ENCODE data around the gene ALOXE3. TPM values are rescaled to one million over a fixed set of nuclear protein-coding genes. Genes with fewer than 3 reads are reported as not detected.
A peak's percentile ranks its signal among the peaks of the same experiment; 100 is the strongest.

Gene ALOXE3
- total and polyA plus RNA-seq, 2 donors from 2014 or later, result not detected

- intact Hi-C loops (cut with DNase I), result loop anchor here (10.0 kb wide), 1 partner anchor 61 kb away; no protein-coding TSS in a partner anchor
Measured at GRCh38 chr17:8123695-8124349, 5.5 kb upstream of the ALOXE3 start, which contains the start of gene HES7. Gene HES7, minus strand, starts transcription at chr17:8124106. Its CDS starts 22 bp downstream, at chr17:8124084.

GRCh38 chr17:8122924-8123694, 4.8 kb upstream of the ALOXE3 start:
- TF ChIP-seq, protein P1, sequence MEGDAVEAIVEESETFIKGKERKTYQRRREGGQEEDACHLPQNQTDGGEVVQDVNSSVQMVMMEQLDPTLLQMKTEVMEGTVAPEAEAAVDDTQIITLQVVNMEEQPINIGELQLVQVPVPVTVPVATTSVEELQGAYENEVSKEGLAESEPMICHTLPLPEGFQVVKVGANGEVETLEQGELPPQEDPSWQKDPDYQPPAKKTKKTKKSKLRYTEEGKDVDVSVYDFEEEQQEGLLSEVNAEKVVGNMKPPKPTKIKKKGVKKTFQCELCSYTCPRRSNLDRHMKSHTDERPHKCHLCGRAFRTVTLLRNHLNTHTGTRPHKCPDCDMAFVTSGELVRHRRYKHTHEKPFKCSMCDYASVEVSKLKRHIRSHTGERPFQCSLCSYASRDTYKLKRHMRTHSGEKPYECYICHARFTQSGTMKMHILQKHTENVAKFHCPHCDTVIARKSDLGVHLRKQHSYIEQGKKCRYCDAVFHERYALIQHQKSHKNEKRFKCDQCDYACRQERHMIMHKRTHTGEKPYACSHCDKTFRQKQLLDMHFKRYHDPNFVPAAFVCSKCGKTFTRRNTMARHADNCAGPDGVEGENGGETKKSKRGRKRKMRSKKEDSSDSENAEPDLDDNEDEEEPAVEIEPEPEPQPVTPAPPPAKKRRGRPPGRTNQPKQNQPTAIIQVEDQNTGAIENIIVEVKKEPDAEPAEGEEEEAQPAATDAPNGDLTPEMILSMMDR (IDR thresholded peaks at IDR 0.05; ENCODE audit: borderline replicate concordance, extremely low read depth, insufficient read depth), result no peak
- peaks cover 18% of the 10 kb centered on the region for H3K27me3 ChIP-seq (ENCODE audit: control insufficient read depth, insufficient read depth, low read length)
- H3K4me3 ChIP-seq (ENCODE audit: low read length in 3 of 3), result peak overlapping the region; percentile 35 to 43 (median 36)
- intact Hi-C loops (cut with DNase I), result loop anchor here (10.0 kb wide), 1 partner anchor 62 kb away; no protein-coding TSS in a partner anchor
- H3K4me1 ChIP-seq (ENCODE audit: control insufficient read depth in 2 of 3, insufficient read depth in 2 of 3, low read depth in 1 of 3, low read length in 3 of 3), result peaks cover 3 to 47% (median 29%) of the 10 kb centered on the region in 3 donors
- FAIRE-seq, result no peak
- no peaks in the 10 kb centered on the region for H3K9me3 ChIP-seq (ENCODE audit: control insufficient read depth in 2 of 3, insufficient read depth in 1 of 3, low read length in 3 of 3)
- H3K36me3 ChIP-seq (ENCODE audit: control insufficient read depth in 2 of 3, insufficient read depth in 3 of 3, low read length in 3 of 3), result no peaks in the 10 kb centered on the region
- DNase-seq, result peak in 4 of 5 donors; percentile 44 to 85 (median 56)
- H3K9ac ChIP-seq (ENCODE audit: low read length in 3 of 3), result peak overlapping the region in 1 of 3 donors; percentile 15
- no peak overlapping the region for H3K27ac ChIP-seq (ENCODE audit: low read depth in 2 of 2, low read length in 2 of 2)

More at GRCh38 chr17:8123695-8124349, 5.5 kb upstream of the ALOXE3 start, which contains the start of gene HES7:
- Histone ChIP-seq H3K9me3 (ENCODE audit: control insufficient read depth in 2 of 3, insufficient read depth in 1 of 3, low read length in 3 of 3) (no peaks in the 10 kb centered on the region), H3K4me3 (ENCODE audit: low read length in 3 of 3) (peak within 1 kb of the TSS; percentile 36 to 48 (median 43)), H3K36me3 (ENCODE audit: control insufficient read depth in 2 of 3, insufficient read depth in 3 of 3, low read length in 3 of 3) (no peaks in the 10 kb centered on the region), H3K27me3 (ENCODE audit: control insufficient read depth, insufficient read depth, low read length) (peaks cover 18% of the 10 kb centered on the region), H3K27ac (ENCODE audit: low read depth in 2 of 2, low read length in 2 of 2) (no peak within 1 kb of the TSS), H3K4me1 (ENCODE audit: control insufficient read depth in 2 of 3, insufficient read depth in 2 of 3, low read depth in 1 of 3, low read length in 3 of 3) (peaks cover 3 to 42% (median 25%) of the 10 kb centered on the region in 3 donors), H3K9ac (ENCODE audit: low read length in 3 of 3) (peak within 1 kb of the TSS in 1 of 3 donors; percentile 12)
- DNase-seq (peak; percentile 31 to 81 (median 71)), FAIRE-seq (no peak)
- TF ChIP-seq, protein P1 (IDR thresholded peaks at IDR 0.05; ENCODE audit: borderline replicate concordance, extremely low read depth, insufficient read depth), result no peak

DNA sequence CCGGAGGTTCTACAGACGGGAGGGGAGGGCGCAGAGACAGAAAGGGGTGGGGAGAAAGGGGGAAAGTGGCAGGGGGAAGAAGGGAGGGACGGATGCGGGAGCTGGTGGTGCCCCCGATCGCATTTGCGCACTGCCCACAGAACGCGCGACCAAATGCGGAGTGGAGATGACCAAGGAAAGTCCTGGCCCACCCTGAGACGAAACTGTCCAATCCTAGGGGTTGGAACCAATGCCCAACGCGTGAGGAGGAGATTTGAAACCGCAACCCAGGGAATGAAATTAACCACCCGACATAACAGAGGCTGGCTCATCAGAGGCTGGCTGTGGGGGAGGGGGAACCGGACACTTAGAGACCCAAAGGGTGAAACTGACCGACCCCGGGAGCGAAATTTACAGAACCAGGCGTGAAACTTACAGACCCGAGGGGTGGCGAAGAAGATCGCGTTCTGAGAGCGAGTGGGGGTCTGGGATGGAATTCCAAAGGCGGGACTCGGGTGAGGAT, 4.2 kb upstream of the ALOXE3 start:
- Histone ChIP-seq H3K4me3 (ENCODE audit: low read length in 3 of 3) (peak overlapping the region; percentile 33 to 36 (median 35)), H3K27ac (ENCODE audit: low read depth in 2 of 2, low read length in 2 of 2) (no peak overlapping the region), H3K9ac (ENCODE audit: low read length in 3 of 3) (peak overlapping the region in 2 of 3 donors; percentile 15 to 18), H3K4me1 (ENCODE audit: control insufficient read depth in 2 of 3, insufficient read depth in 2 of 3, low read depth in 1 of 3, low read length in 3 of 3) (peaks cover 3 to 53% (median 30%) of the 10 kb centered on the region in 3 donors), H3K36me3 (ENCODE audit: control insufficient read depth in 2 of 3, insufficient read depth in 3 of 3, low read length in 3 of 3) (no peaks in the 10 kb centered on the region), H3K9me3 (ENCODE audit: control insufficient read depth in 2 of 3, insufficient read depth in 1 of 3, low read length in 3 of 3) (no peaks in the 10 kb centered on the region), H3K27me3 (ENCODE audit: control insufficient read depth, insufficient read depth, low read length) (peaks cover 19% of the 10 kb centered on the region)
- intact Hi-C loops (cut with DNase I), result loop anchor here (10.0 kb wide), 1 partner anchor 62 kb away; no protein-coding TSS in a partner anchor
- FAIRE-seq, result no peak
- TF ChIP-seq, protein P1 (IDR thresholded peaks at IDR 0.05; ENCODE audit: borderline replicate concordance, extremely low read depth, insufficient read depth), result no peak
- peak in 3 of 5 donors; percentile 25 to 53 (median 36) for DNase-seq
